Liver (tissue), 3 donors: ENCODE measurements around the gene ATP6V1C2.

Experiments
- EGR1 ChIP-seq, 2 donors: IDR thresholded peaks; 2 replicates each; pipeline ENCODE4 v1.6.1; 2016 to 2018; ENCODE audit warnings: antibody characterized with exemption in 2 of 2, low read depth in 2 of 2
- FOXA1 ChIP-seq: IDR thresholded peaks from 2 replicates; pipeline ENCODE4 v1.6.1; 2016; ENCODE audit warnings: antibody characterized with exemption
- GABPA ChIP-seq, 2 donors: IDR thresholded peaks in 1 of 2; conservative IDR thresholded peaks in 1 of 2; 2 replicates each; pipeline ENCODE4 v1.6.1; 2016; ENCODE audit warnings: antibody characterized with exemption in 2 of 2, mild to moderate bottlenecking in 1 of 2, moderate library complexity in 1 of 2
- HNF4G ChIP-seq: IDR thresholded peaks from 2 replicates; pipeline ENCODE4 v1.6.1; 2016; ENCODE audit warnings: antibody characterized with exemption
- JUND ChIP-seq, 2 donors: IDR thresholded peaks; 2 replicates each; pipeline ENCODE4 v1.6.1; 2016; ENCODE audit warnings: antibody characterized with exemption in 2 of 2
- RAD21 ChIP-seq, 2 donors: IDR thresholded peaks; 2 replicates each; pipeline ENCODE4 v1.6.1; 2016; ENCODE audit warnings: antibody characterized with exemption in 2 of 2, mild to moderate bottlenecking in 2 of 2
- SP1 ChIP-seq: IDR thresholded peaks from 2 replicates; pipeline ENCODE4 v1.6.1; 2018; ENCODE audit warnings: antibody characterized with exemption, mild to moderate bottlenecking
- TAF1 ChIP-seq: conservative IDR thresholded peaks from 2 replicates; pipeline ENCODE4 v1.6.1; 2016; ENCODE audit warnings: antibody characterized with exemption, mild to moderate bottlenecking
- YY1 ChIP-seq: IDR thresholded peaks from 2 replicates; pipeline ENCODE4 v1.6.1; 2016; ENCODE audit warnings: antibody characterized with exemption, mild to moderate bottlenecking
- TF ChIP-seq, protein P1 (sequence below): fragments of 150-350 bp; IDR thresholded peaks from 2 replicates; pipeline ENCODE4 v1.5.1; 2017; ENCODE audit warnings: improper control_type of control experiment, low read depth, low read length; ENCODE audit not compliant: missing input control
- TF ChIP-seq, protein P2 (sequence below): IDR thresholded peaks from 2 replicates; pipeline ENCODE4 v1.6.1; 2016; ENCODE audit warnings: antibody characterized with exemption, mild to moderate bottlenecking
- TF ChIP-seq, protein P3 (sequence below): IDR thresholded peaks from 2 replicates; pipeline ENCODE4 v1.6.1; 2016; ENCODE audit warnings: antibody characterized with exemption
- TF ChIP-seq, protein P4 (sequence below): IDR thresholded peaks from 2 replicates; pipeline ENCODE4 v1.6.1; 2016; ENCODE audit warnings: antibody characterized with exemption
- donor health status: healthy.
- donor health status: healthy.

DNA sequence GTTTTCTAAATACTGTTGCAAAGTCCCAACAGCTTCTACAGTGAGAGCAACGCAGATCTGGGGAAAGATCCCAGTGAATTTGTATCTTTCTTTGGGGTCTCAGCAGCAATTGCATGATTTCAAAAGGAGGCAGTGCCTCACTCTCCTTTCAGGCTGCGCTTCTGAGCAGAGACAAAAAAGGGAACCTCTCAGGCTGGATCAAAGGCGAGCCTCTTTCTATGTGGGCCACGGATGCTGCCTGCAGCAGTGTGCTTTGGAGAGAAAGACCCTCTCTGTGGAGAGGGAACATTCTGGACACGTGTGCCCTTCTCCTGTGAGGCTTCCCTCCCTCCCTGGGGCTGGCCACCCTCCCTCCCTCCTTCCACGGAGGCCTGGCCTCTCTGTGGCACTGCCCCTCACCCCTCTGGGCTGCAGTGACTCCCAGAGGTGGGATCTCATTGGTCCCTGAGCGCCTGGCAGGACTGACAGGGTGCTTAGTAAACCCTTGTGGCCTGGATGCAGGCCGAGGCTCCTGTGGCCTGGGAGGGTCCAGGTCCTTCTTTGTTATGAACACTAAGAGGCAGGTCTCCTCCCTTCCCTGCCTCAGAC, 112.7 kb downstream of the ATP6V1C2 start:
- TF ChIP-seq, protein P1, sequence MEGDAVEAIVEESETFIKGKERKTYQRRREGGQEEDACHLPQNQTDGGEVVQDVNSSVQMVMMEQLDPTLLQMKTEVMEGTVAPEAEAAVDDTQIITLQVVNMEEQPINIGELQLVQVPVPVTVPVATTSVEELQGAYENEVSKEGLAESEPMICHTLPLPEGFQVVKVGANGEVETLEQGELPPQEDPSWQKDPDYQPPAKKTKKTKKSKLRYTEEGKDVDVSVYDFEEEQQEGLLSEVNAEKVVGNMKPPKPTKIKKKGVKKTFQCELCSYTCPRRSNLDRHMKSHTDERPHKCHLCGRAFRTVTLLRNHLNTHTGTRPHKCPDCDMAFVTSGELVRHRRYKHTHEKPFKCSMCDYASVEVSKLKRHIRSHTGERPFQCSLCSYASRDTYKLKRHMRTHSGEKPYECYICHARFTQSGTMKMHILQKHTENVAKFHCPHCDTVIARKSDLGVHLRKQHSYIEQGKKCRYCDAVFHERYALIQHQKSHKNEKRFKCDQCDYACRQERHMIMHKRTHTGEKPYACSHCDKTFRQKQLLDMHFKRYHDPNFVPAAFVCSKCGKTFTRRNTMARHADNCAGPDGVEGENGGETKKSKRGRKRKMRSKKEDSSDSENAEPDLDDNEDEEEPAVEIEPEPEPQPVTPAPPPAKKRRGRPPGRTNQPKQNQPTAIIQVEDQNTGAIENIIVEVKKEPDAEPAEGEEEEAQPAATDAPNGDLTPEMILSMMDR = no peak
- TF ChIP-seq, protein P2, sequence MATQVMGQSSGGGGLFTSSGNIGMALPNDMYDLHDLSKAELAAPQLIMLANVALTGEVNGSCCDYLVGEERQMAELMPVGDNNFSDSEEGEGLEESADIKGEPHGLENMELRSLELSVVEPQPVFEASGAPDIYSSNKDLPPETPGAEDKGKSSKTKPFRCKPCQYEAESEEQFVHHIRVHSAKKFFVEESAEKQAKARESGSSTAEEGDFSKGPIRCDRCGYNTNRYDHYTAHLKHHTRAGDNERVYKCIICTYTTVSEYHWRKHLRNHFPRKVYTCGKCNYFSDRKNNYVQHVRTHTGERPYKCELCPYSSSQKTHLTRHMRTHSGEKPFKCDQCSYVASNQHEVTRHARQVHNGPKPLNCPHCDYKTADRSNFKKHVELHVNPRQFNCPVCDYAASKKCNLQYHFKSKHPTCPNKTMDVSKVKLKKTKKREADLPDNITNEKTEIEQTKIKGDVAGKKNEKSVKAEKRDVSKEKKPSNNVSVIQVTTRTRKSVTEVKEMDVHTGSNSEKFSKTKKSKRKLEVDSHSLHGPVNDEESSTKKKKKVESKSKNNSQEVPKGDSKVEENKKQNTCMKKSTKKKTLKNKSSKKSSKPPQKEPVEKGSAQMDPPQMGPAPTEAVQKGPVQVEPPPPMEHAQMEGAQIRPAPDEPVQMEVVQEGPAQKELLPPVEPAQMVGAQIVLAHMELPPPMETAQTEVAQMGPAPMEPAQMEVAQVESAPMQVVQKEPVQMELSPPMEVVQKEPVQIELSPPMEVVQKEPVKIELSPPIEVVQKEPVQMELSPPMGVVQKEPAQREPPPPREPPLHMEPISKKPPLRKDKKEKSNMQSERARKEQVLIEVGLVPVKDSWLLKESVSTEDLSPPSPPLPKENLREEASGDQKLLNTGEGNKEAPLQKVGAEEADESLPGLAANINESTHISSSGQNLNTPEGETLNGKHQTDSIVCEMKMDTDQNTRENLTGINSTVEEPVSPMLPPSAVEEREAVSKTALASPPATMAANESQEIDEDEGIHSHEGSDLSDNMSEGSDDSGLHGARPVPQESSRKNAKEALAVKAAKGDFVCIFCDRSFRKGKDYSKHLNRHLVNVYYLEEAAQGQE = no peak
- TF ChIP-seq, protein P3, sequence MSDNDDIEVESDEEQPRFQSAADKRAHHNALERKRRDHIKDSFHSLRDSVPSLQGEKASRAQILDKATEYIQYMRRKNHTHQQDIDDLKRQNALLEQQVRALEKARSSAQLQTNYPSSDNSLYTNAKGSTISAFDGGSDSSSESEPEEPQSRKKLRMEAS = no peak
- TF ChIP-seq TAF1 (no peak), YY1 (no peak), RAD21 (IDR thresholded peaks at IDR 0.05) (no peak), EGR1 (IDR thresholded peaks at IDR 0.05; ENCODE audit: low read depth in 2 of 2) (no peak), JUND (IDR thresholded peaks at IDR 0.05) (no peak), FOXA1 (no peak), GABPA (IDR thresholded peaks at IDR 0.05 in 1 of 2, conservative IDR thresholded peaks at IDR 0.05 in 1 of 2) (no peak), HNF4G (no peak), SP1 (no peak)
- TF ChIP-seq, protein P4, sequence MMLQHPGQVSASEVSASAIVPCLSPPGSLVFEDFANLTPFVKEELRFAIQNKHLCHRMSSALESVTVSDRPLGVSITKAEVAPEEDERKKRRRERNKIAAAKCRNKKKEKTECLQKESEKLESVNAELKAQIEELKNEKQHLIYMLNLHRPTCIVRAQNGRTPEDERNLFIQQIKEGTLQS = no peak
